Measurements from ENCODE around the gene FOXG1.

FOXG1 gene

GRCh38 chr14:28782301-28782700 lies 15.7 kb downstream of the FOXG1 start:
- DNase-seq (ENCODE audit: low read depth): no peak
- no peak overlapping the region for H3K4me3 ChIP-seq (ENCODE audit: control insufficient read depth, low read depth, low read length)
- no peak for TF ChIP-seq CTCF (conservative IDR thresholded peaks at IDR 0.05; ENCODE audit: control insufficient read depth, insufficient read depth, low read depth, low read length)

- no peak for DNase-seq (ENCODE audit: low read depth)
- no peak overlapping the region for H3K4me3 ChIP-seq (ENCODE audit: control insufficient read depth, low read depth, low read length)
- no peak for TF ChIP-seq CTCF (conservative IDR thresholded peaks at IDR 0.05; ENCODE audit: control insufficient read depth, insufficient read depth, low read depth, low read length)
Measured at GRCh38 chr14:28783664-28784063, 17.1 kb downstream of the FOXG1 start.

- no peak overlapping the region for H3K4me3 ChIP-seq (ENCODE audit: control insufficient read depth, low read depth, low read length)
- no peak for TF ChIP-seq CTCF (conservative IDR thresholded peaks at IDR 0.05; ENCODE audit: control insufficient read depth, insufficient read depth, low read depth, low read length)
- DNase-seq (ENCODE audit: low read depth): no peak
Measured at GRCh38 chr14:28784096-28785048, 17.8 kb downstream of the FOXG1 start.

GRCh38 chr14:28785096-28785952 lies 18.7 kb downstream of the FOXG1 start:
- TF ChIP-seq CTCF (conservative IDR thresholded peaks at IDR 0.05; ENCODE audit: control insufficient read depth, insufficient read depth, low read depth, low read length): no peak
- peak overlapping the region; percentile 21 for H3K4me3 ChIP-seq (ENCODE audit: control insufficient read depth, low read depth, low read length)
- no peak for DNase-seq (ENCODE audit: low read depth)

- DNase-seq (ENCODE audit: low read depth): no peak
- no peak for TF ChIP-seq CTCF (conservative IDR thresholded peaks at IDR 0.05; ENCODE audit: control insufficient read depth, insufficient read depth, low read depth, low read length)
- H3K4me3 ChIP-seq (ENCODE audit: control insufficient read depth, low read depth, low read length): no peak overlapping the region
Measured at GRCh38 chr14:28807518-28807917, 40.9 kb downstream of the FOXG1 start.

GRCh38 chr14:28813810-28814209 lies 47.2 kb downstream of the FOXG1 start:
- no peak overlapping the region for H3K4me3 ChIP-seq (ENCODE audit: control insufficient read depth, low read depth, low read length)
- no peak for TF ChIP-seq CTCF (conservative IDR thresholded peaks at IDR 0.05; ENCODE audit: control insufficient read depth, insufficient read depth, low read depth, low read length)
- peak; percentile 49 for DNase-seq (ENCODE audit: low read depth)

Data from fibroblast of mammary gland (primary cell).